Measurements from ENCODE around the gene TRAPPC3.

DNA sequence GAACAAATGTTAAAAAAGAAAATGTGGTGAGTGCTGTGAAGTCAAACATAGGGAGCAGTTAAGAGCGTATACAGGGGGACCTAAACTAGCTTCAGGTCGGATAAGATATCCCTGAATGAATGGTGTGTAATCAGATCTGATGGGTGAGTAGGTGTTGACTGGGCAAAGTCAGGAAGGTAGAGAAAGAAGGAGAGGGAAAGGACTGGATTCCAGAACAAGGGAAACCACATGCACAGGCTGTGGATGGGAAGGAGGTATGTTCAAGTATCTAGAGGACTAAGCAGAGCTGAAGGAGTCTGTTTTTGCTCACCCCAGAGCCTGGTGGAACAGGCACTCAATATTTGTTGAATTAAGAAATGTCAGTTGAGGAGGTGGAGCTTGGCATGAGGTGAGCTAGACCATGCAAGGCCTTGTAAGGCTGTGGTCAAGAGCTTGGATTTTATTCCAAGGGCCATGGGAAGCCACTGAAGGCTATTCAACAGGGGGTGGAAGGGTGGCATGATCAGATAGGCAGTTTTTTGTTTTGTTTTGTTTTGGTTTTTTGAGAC is 34.1 kb upstream of the TRAPPC3 start:
- TF ChIP-seq, protein P1, sequence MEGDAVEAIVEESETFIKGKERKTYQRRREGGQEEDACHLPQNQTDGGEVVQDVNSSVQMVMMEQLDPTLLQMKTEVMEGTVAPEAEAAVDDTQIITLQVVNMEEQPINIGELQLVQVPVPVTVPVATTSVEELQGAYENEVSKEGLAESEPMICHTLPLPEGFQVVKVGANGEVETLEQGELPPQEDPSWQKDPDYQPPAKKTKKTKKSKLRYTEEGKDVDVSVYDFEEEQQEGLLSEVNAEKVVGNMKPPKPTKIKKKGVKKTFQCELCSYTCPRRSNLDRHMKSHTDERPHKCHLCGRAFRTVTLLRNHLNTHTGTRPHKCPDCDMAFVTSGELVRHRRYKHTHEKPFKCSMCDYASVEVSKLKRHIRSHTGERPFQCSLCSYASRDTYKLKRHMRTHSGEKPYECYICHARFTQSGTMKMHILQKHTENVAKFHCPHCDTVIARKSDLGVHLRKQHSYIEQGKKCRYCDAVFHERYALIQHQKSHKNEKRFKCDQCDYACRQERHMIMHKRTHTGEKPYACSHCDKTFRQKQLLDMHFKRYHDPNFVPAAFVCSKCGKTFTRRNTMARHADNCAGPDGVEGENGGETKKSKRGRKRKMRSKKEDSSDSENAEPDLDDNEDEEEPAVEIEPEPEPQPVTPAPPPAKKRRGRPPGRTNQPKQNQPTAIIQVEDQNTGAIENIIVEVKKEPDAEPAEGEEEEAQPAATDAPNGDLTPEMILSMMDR (IDR thresholded peaks at IDR 0.05) = no peak
- no peak for TF ChIP-seq POLR2A (IDR thresholded peaks at IDR 0.05)
